PC-9 (cell line): Measurements from ENCODE around the gene CLPTM1L. TPM values are rescaled to one million over a fixed set of nuclear protein-coding genes. Genes with fewer than 3 reads are reported as not detected.

Experiments used
- BruUV-seq: library from RNA; stranded (reverse); fragments of 400-500 nt; replicated peaks from 2 replicates; lab custom pipeline; 2021; lab: Mats Ljungman, UMichigan
- CTCF ChIA-PET: fragments of 300-600 bp; sonication (Branson Sonifier 250); formaldehyde crosslinking; loops from one replicate; lab custom pipeline; 2022; ENCODE audit warnings: antibody characterized with exemption; lab: Charles Lee
- POLR2A ChIA-PET: fragments of 300-600 bp; sonication (Branson Sonifier 250); formaldehyde crosslinking; loops from one replicate; lab custom pipeline; 2022; ENCODE audit warnings: antibody characterized with exemption; ENCODE audit not compliant: unreplicated experiment; lab: Charles Lee
- DNase-seq, 2 experiments: peaks; one replicate each; pipeline versions ENCODE4 v3.0.0 to v3.0.0-alpha.2; 2015 to 2022; ENCODE audit warnings: mixed read lengths in 1 of 2
- H2AFZ ChIP-seq: fragments of 200-600 bp; sonication (generic); 2 replicates; pipeline ENCODE4 v1.8.1; 2017; ENCODE audit warnings: antibody characterized with exemption
- H3F3A ChIP-seq: fragments of 200-600 bp; sonication (generic); 2 replicates; pipeline ENCODE4 v1.8.1; 2017; ENCODE audit warnings: antibody characterized with exemption, mild to moderate bottlenecking, low read depth; ENCODE audit not compliant: insufficient read depth
- H3K27ac ChIP-seq: fragments of 200-600 bp; sonication (generic); 2 replicates; pipeline ENCODE4 v1.6.1; 2016; ENCODE audit warnings: mixed run types
- H3K27me3 ChIP-seq: fragments of 200-600 bp; sonication (generic); 2 replicates; pipeline ENCODE4 v1.6.1; 2016; ENCODE audit warnings: low read depth, mixed run types; ENCODE audit not compliant: insufficient read depth
- H3K36me3 ChIP-seq: fragments of 200-600 bp; sonication (generic); 2 replicates; pipeline ENCODE4 v1.6.1; 2016; ENCODE audit warnings: low read depth, mixed run types
- H3K4me1 ChIP-seq: fragments of 200-600 bp; sonication (generic); replicated peaks from 2 replicates; pipeline ENCODE4 v1.6.1; 2016; ENCODE audit warnings: mixed run types; ENCODE audit not compliant: insufficient read depth
- H3K4me2 ChIP-seq: fragments of 200-600 bp; sonication (generic); 2 replicates; pipeline ENCODE4 v1.6.1; 2017; ENCODE audit warnings: mixed run types
- H3K4me3 ChIP-seq: fragments of 200-600 bp; sonication (generic); 2 replicates; pipeline ENCODE4 v1.6.1; 2016; ENCODE audit warnings: mixed run types
- H3K79me2 ChIP-seq: fragments of 200-600 bp; sonication (generic); 2 replicates; pipeline ENCODE4 v1.6.1; 2017; ENCODE audit warnings: low read depth, mixed run types
- H3K9me2 ChIP-seq: fragments of 200-600 bp; sonication (generic); 2 replicates; pipeline ENCODE4 v1.8.1; 2017; ENCODE audit warnings: mild to moderate bottlenecking; ENCODE audit not compliant: insufficient read depth
- H3K9me3 ChIP-seq: fragments of 200-600 bp; sonication (generic); 2 replicates; pipeline ENCODE4 v1.8.1; 2016; ENCODE audit warnings: low read depth; ENCODE audit not compliant: insufficient read depth
- H4K20me1 ChIP-seq: fragments of 200-600 bp; sonication (generic); 2 replicates; pipeline ENCODE4 v1.8.1; 2017; ENCODE audit not compliant: insufficient read depth
- EZH2 ChIP-seq: fragments of 200-600 bp; sonication (generic); IDR thresholded peaks from 2 replicates; pipeline ENCODE4 v1.8.0; 2017; ENCODE audit warnings: antibody characterized with exemption, low read depth
- intact Hi-C: fragments of 100-400 bp; cut with micrococcal nuclease; formaldehyde crosslinking; loops from one replicate; pipeline ENCODE4 v1.10.0; 2022; ENCODE audit not compliant: unreplicated experiment
- total RNA-seq: library from RNA; stranded (reverse); gene quantifications from 2 replicates; pipeline ENCODE4 v1.2.3, GENCODE V29; 2021
- TF ChIP-seq, protein P1 (sequence below): fragments of 200-600 bp; sonication (generic); conservative IDR thresholded peaks from 2 replicates; pipeline ENCODE4 v1.6.1; 2017; ENCODE audit warnings: mixed run types, antibody characterized with exemption, mild to moderate bottlenecking, moderate library complexity

CLPTM1L gene
- total RNA-seq, 1 experiment from 2014 or later, result 260 TPM

DNA sequence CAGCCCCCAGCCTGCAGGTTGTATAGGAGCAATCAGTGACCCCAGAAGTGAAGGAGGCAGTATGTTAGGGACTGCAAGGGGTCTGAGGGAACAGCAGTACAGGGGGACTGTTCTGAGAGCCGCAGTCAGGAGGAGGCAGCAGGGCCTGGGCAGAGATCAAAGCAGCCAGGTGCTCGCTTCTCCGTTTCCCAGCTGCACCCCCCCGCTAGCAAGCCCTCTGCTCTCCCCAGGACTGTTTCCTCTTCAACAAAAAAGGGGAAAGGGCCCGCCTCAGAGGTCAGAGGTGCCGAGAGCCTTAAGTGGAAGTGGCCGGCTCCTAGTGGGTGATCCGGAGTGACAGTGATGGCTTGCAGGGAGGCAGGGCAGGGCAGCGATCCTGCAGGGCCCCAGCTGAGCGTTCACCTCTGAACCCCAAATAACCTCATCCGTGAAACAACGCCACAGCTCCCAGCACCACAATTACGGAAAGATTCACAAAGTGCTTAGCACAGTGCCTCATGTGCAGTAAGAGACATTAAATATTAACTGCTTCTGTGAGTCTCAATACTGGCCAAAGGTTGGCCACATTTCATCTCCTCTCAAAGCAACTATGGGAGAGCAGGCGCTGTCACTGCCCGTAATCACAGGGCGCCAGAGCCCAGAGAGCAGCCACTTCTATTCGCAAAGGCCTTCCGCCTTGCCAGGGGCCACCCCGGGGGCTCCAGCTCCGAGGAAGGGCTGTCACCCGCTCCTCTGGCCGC, 8.0 kb downstream of the CLPTM1L start:
- Histone ChIP-seq H3K4me2 (no peak overlapping the region), H3K4me1 (no peaks in the 10 kb centered on the region), H3K79me2 (peaks cover 8% of the 10 kb centered on the region; the same call in 1 of the 2 replicates), H3F3A (peaks cover 9% of the 10 kb centered on the region; the same call in 1 of the 2 replicates), H2AFZ (no peak overlapping the region), H3K4me3 (no peak overlapping the region), H3K27ac (no peak overlapping the region), H3K9me2 (no peaks in the 10 kb centered on the region), H4K20me1 (peaks cover 58% of the 10 kb centered on the region), H3K9me3 (no peaks in the 10 kb centered on the region), H3K27me3 (no peaks in the 10 kb centered on the region), H3K36me3 (peaks cover 40% of the 10 kb centered on the region)
- BruUV-seq, result no TSS peak
- CTCF ChIA-PET, result no interaction called here
- POLR2A ChIA-PET, result interaction anchor here (0.6 kb wide), 1 partner anchor 9 kb away, joined by 25 read pairs; no protein-coding TSS in a partner anchor
- TF ChIP-seq EZH2, result no peak
- TF ChIP-seq, protein P1, sequence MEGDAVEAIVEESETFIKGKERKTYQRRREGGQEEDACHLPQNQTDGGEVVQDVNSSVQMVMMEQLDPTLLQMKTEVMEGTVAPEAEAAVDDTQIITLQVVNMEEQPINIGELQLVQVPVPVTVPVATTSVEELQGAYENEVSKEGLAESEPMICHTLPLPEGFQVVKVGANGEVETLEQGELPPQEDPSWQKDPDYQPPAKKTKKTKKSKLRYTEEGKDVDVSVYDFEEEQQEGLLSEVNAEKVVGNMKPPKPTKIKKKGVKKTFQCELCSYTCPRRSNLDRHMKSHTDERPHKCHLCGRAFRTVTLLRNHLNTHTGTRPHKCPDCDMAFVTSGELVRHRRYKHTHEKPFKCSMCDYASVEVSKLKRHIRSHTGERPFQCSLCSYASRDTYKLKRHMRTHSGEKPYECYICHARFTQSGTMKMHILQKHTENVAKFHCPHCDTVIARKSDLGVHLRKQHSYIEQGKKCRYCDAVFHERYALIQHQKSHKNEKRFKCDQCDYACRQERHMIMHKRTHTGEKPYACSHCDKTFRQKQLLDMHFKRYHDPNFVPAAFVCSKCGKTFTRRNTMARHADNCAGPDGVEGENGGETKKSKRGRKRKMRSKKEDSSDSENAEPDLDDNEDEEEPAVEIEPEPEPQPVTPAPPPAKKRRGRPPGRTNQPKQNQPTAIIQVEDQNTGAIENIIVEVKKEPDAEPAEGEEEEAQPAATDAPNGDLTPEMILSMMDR, result no peak
- DNase-seq, result no peak
- intact Hi-C loops, result no loop called here

DNA sequence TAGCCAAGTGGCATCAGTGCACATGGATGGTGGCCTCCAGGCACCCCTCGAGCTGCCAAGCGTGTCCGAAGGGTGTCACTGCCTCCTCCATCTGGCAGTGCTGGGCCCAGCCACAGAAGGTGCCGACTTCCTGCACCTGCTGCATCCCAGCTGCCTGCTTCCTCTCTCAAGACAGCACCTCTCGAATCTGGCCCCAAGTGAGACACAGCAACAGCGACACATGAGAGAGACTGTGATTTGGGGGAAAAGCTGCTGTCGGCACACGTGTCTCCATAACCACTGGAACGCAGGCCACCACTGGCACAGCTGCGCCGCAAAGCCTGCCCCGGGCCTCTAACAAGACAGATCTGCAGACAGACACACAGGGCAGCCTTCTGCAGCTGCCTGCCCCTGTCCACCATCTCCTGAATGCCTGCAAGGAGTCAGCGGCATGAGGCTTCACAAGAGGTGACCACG, 8.8 kb downstream of the CLPTM1L start:
- no peaks in the 10 kb centered on the region for H3K9me3 ChIP-seq
- POLR2A ChIA-PET, result interaction anchor here (0.6 kb wide), 1 partner anchor 8 kb away, joined by 25 read pairs; no protein-coding TSS in a partner anchor
- no peak for DNase-seq
- H2AFZ ChIP-seq, result no peak overlapping the region
- H3K4me2 ChIP-seq, result no peak overlapping the region
- no peak overlapping the region for H3K27ac ChIP-seq
- H3K9me2 ChIP-seq, result no peaks in the 10 kb centered on the region
- H3K79me2 ChIP-seq, result peaks cover 3% of the 10 kb centered on the region; the same call in 1 of the 2 replicates
- intact Hi-C loops, result no loop called here
- TF ChIP-seq EZH2, result no peak
- TF ChIP-seq, protein P1, result no peak
- peaks cover 65% of the 10 kb centered on the region for H4K20me1 ChIP-seq
- no peaks in the 10 kb centered on the region for H3K27me3 ChIP-seq
- CTCF ChIA-PET, result no interaction called here
- H3K4me1 ChIP-seq, result no peaks in the 10 kb centered on the region
- peaks cover 32% of the 10 kb centered on the region for H3K36me3 ChIP-seq
- no peak overlapping the region for H3K4me3 ChIP-seq
- H3F3A ChIP-seq, result peaks cover 10% of the 10 kb centered on the region; the same call in 1 of the 2 replicates
- BruUV-seq, result no TSS peak

DNA sequence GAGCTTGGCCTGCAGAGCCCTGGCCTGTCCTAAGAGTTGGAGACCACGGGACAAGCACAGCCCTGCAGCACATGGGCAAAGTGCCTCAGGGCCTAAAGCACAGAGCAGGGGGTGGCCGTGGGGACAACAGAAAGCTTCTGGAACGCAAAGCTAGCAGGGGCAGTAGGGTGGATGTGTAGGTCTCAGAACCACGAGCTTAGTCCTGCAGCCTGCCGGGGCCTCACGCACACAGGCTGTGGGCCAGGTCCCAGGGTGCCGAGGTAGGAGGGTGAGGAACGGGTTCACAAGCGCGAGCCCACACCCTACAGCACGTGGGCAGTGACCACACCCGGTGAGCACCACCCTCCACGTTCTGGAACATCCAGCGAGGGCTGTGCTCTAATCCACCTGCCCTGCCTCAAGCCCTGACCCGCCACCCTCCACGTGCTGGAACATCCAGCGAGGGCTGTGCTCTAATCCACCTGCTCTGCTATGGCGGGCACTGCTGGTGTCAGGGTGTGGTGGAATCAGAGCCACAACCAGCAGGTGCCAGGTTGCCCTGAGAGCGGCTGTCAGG, 9.3 kb downstream of the CLPTM1L start:
- Histone ChIP-seq H3K36me3 (peaks cover 28% of the 10 kb centered on the region), H3K4me2 (no peak overlapping the region), H3K27ac (no peak overlapping the region), H3K9me2 (no peaks in the 10 kb centered on the region), H3K9me3 (no peaks in the 10 kb centered on the region), H3K4me1 (no peaks in the 10 kb centered on the region), H2AFZ (no peak overlapping the region), H3K4me3 (no peak overlapping the region), H3F3A (peaks cover 14% of the 10 kb centered on the region; the same call in 1 of the 2 replicates), H3K27me3 (no peaks in the 10 kb centered on the region), H4K20me1 (peaks cover 70% of the 10 kb centered on the region), H3K79me2 (no peaks in the 10 kb centered on the region)
- CTCF ChIA-PET, result no interaction called here
- BruUV-seq, result no TSS peak
- DNase-seq, result no peak
- intact Hi-C loops, result no loop called here
- POLR2A ChIA-PET, result no interaction called here
- TF ChIP-seq EZH2, result no peak
- TF ChIP-seq, protein P1, result no peak
